ENCODE data around the gene PRKCE. TPM values are rescaled to one million over a fixed set of nuclear protein-coding genes. Genes with fewer than 3 reads are reported as not detected.

Gene PRKCE
- total and polyA plus RNA-seq, 2 donors (not counting 1 experiment from before 2014, with no cell fraction given), result 23.6 to 271 TPM

GRCh38 chr2:45992741-45993475 lies 341.4 kb downstream of the PRKCE start:
- Histone ChIP-seq H3K9me3 (ENCODE audit: control extremely low read depth in 1 of 3, control insufficient read depth in 2 of 3, insufficient read depth in 1 of 3, low read length in 2 of 3) (no peaks in the 10 kb centered on the region), H3K79me2 (ENCODE audit: control insufficient read depth, insufficient read depth, low read length) (no peaks in the 10 kb centered on the region), H3K27me3 (replicated peaks in 1 of 4; ENCODE audit: control extremely low read depth in 1 of 4, control insufficient read depth in 3 of 4, insufficient read depth in 4 of 4, low read length in 3 of 4) (no peaks in the 10 kb centered on the region), H3K27ac (ENCODE audit: low read length in 2 of 2) (no peak overlapping the region), H2AFZ (ENCODE audit: insufficient read depth, low read depth, low read length, poor library complexity, severe bottlenecking) (no peak overlapping the region), H3K4me2 (replicated peaks; ENCODE audit: low read depth, low read length, poor library complexity, severe bottlenecking) (no peak overlapping the region), H4K20me1 (ENCODE audit: control insufficient read depth, insufficient read depth, low read length, poor library complexity, severe bottlenecking) (no peaks in the 10 kb centered on the region), H3K4me1 (ENCODE audit: control insufficient read depth in 2 of 2, insufficient read depth in 2 of 2, low read length in 2 of 2) (no peaks in the 10 kb centered on the region), H3K9ac (ENCODE audit: low read length) (no peak overlapping the region), H3K36me3 (replicated peaks in 1 of 2; ENCODE audit: control extremely low read depth in 1 of 2, control insufficient read depth in 1 of 2, extremely low read depth in 1 of 2, insufficient read depth in 2 of 2, low read length in 1 of 2) (peaks cover 4 to 22% of the 10 kb centered on the region in 2 experiments), H3K4me3 (ENCODE audit: control extremely low read depth in 1 of 5, extremely low read depth in 1 of 5, insufficient read depth in 1 of 5, low read depth in 2 of 5, low read length in 4 of 5) (no peak overlapping the region)
- intact Hi-C loops (cut with micrococcal nuclease), result loop anchor here (2.0 kb wide), 1 partner anchor 372 kb away; no protein-coding TSS in a partner anchor
- peaks cover 2% of the 10 kb centered on the region for H3K9me3 Mint-ChIP-seq (ENCODE audit: insufficient read depth)
- H3K27me3 Mint-ChIP-seq, result no peaks in the 10 kb centered on the region
- 60% methylated on average over 3 of the region's 7 CpGs for WGBS (ENCODE audit: insufficient coverage)
- ChIA-PET CTCF (interaction anchor here (0.6 to 2.6 kb wide), 14 partner anchors 8 to 832 kb away, joined by 3 to 9 read pairs (median 4); no protein-coding TSS in a partner anchor), POLR2A (interaction anchor here (0.6 kb wide), 1 partner anchor 439 kb away, joined by 4 read pairs; no protein-coding TSS in a partner anchor)
- no peak for TF ChIP-seq CTCF (IDR thresholded peaks at IDR 0.05)
- TF ChIP-seq EZH2 (IDR thresholded peaks at IDR 0.05; ENCODE audit: borderline replicate concordance, insufficient read depth, low read depth, low read length, poor library complexity, severe bottlenecking), result no peak
- no peaks in the 10 kb centered on the region for H3K4me1 Mint-ChIP-seq
- no peak overlapping the region for H3K27ac Mint-ChIP-seq
- DNase-seq (no peak), ATAC-seq (ENCODE audit: low read depth) (no peak)
- H3K4me3 Mint-ChIP-seq, result no peak overlapping the region

GRCh38 chr2:45993476-45993991 lies 342.1 kb downstream of the PRKCE start:
- Histone ChIP-seq H3K27me3 (replicated peaks in 1 of 4; ENCODE audit: control extremely low read depth in 1 of 4, control insufficient read depth in 3 of 4, insufficient read depth in 4 of 4, low read length in 3 of 4) (no peaks in the 10 kb centered on the region), H3K4me1 (ENCODE audit: control insufficient read depth in 2 of 2, insufficient read depth in 2 of 2, low read length in 2 of 2) (no peaks in the 10 kb centered on the region), H3K4me3 (ENCODE audit: control extremely low read depth in 1 of 5, extremely low read depth in 1 of 5, insufficient read depth in 1 of 5, low read depth in 2 of 5, low read length in 4 of 5) (no peak overlapping the region), H3K79me2 (ENCODE audit: control insufficient read depth, insufficient read depth, low read length) (no peaks in the 10 kb centered on the region), H4K20me1 (ENCODE audit: control insufficient read depth, insufficient read depth, low read length, poor library complexity, severe bottlenecking) (no peaks in the 10 kb centered on the region), H3K9ac (ENCODE audit: low read length) (no peak overlapping the region), H3K9me3 (ENCODE audit: control extremely low read depth in 1 of 3, control insufficient read depth in 2 of 3, insufficient read depth in 1 of 3, low read length in 2 of 3) (no peaks in the 10 kb centered on the region), H3K36me3 (replicated peaks in 1 of 2; ENCODE audit: control extremely low read depth in 1 of 2, control insufficient read depth in 1 of 2, extremely low read depth in 1 of 2, insufficient read depth in 2 of 2, low read length in 1 of 2) (peaks cover 6 to 20% of the 10 kb centered on the region in 2 experiments), H3K27ac (ENCODE audit: low read length in 2 of 2) (no peak overlapping the region), H2AFZ (ENCODE audit: insufficient read depth, low read depth, low read length, poor library complexity, severe bottlenecking) (no peak overlapping the region), H3K4me2 (replicated peaks; ENCODE audit: low read depth, low read length, poor library complexity, severe bottlenecking) (no peak overlapping the region)
- ATAC-seq (ENCODE audit: low read depth) (peak; percentile 31), DNase-seq (peak; percentile 64)
- H3K27me3 Mint-ChIP-seq, result no peaks in the 10 kb centered on the region
- WGBS (ENCODE audit: insufficient coverage), result 100% methylated on average over 2 of the region's 6 CpGs
- POLR2A ChIA-PET, result no interaction called here
- peak overlapping the region; percentile 5 for H3K27ac Mint-ChIP-seq
- H3K9me3 Mint-ChIP-seq (ENCODE audit: insufficient read depth), result peaks cover 2% of the 10 kb centered on the region
- TF ChIP-seq CTCF (IDR thresholded peaks at IDR 0.05) (peak; percentile 79), EZH2 (IDR thresholded peaks at IDR 0.05; ENCODE audit: borderline replicate concordance, insufficient read depth, low read depth, low read length, poor library complexity, severe bottlenecking) (no peak)
- H3K4me3 Mint-ChIP-seq, result no peak overlapping the region
- H3K4me1 Mint-ChIP-seq, result no peaks in the 10 kb centered on the region
- CTCF ChIA-PET, result interaction anchor here (0.6 to 2.6 kb wide), 12 partner anchors 9 to 832 kb away, joined by 3 to 9 read pairs (median 4); no protein-coding TSS in a partner anchor
- intact Hi-C loops (cut with micrococcal nuclease), result loop anchor here (2.0 kb wide), 1 partner anchor 371 kb away; no protein-coding TSS in a partner anchor
